ENCODE results near the gene SLC37A2. TPM values are rescaled to one million over a fixed set of nuclear protein-coding genes. Genes with fewer than 3 reads are reported as not detected.

The SLC37A2 gene
- total and polyA plus RNA-seq, 2 of the 13 experiments (the other 11 are each of a cell fraction or from before 2014, with no cell fraction given), result 4.6 to 7.1 TPM

DNA sequence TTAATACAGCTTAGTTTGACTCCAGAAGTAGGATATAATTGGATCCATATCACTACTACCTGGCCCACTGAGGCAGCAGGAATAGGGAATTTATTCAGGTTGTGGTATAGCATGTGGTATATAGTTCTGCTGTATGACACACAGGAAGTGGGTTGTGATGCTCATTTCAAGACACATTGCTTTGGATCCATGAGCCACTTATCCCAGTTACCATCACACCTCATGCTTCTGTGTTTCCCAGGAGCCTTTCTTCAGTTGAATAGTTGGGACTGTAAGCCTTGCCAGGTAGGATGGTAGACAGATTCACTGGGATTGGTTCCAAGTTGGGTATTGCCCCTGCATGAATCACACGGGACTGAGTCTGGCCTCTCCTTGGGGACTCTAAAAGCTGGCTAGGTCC lies 9.9 kb upstream of the SLC37A2 start (continued):
- TF ChIP-seq, protein P1, sequence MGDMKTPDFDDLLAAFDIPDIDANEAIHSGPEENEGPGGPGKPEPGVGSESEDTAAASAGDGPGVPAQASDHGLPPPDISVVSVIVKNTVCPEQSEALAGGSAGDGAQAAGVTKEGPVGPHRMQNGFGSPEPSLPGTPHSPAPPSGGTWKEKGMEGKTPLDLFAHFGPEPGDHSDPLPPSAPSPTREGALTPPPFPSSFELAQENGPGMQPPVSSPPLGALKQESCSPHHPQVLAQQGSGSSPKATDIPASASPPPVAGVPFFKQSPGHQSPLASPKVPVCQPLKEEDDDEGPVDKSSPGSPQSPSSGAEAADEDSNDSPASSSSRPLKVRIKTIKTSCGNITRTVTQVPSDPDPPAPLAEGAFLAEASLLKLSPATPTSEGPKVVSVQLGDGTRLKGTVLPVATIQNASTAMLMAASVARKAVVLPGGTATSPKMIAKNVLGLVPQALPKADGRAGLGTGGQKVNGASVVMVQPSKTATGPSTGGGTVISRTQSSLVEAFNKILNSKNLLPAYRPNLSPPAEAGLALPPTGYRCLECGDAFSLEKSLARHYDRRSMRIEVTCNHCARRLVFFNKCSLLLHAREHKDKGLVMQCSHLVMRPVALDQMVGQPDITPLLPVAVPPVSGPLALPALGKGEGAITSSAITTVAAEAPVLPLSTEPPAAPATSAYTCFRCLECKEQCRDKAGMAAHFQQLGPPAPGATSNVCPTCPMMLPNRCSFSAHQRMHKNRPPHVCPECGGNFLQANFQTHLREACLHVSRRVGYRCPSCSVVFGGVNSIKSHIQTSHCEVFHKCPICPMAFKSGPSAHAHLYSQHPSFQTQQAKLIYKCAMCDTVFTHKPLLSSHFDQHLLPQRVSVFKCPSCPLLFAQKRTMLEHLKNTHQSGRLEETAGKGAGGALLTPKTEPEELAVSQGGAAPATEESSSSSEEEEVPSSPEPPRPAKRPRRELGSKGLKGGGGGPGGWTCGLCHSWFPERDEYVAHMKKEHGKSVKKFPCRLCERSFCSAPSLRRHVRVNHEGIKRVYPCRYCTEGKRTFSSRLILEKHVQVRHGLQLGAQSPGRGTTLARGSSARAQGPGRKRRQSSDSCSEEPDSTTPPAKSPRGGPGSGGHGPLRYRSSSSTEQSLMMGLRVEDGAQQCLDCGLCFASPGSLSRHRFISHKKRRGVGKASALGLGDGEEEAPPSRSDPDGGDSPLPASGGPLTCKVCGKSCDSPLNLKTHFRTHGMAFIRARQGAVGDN (CRISPR knock-in tag; IDR thresholded peaks at IDR 0.05), result no peak
- TF ChIP-seq FOXP1 (IDR thresholded peaks at IDR 0.05), result no peak
- no peak for TF ChIP-seq FOXP1 (CRISPR knock-in tag; IDR thresholded peaks at IDR 0.05)
- TF ChIP-seq, protein P2, sequence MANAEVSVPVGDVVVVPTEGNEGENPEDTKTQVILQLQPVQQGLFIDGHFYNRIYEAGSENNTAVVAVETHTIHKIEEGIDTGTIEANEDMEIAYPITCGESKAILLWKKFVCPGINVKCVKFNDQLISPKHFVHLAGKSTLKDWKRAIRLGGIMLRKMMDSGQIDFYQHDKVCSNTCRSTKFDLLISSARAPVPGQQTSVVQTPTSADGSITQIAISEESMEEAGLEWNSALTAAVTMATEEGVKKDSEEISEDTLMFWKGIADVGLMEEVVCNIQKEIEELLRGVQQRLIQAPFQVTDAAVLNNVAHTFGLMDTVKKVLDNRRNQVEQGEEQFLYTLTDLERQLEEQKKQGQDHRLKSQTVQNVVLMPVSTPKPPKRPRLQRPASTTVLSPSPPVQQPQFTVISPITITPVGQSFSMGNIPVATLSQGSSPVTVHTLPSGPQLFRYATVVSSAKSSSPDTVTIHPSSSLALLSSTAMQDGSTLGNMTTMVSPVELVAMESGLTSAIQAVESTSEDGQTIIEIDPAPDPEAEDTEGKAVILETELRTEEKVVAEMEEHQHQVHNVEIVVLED (CRISPR knock-in tag; IDR thresholded peaks at IDR 0.05; ENCODE audit: borderline replicate concordance), result no peak
- no peak for TF ChIP-seq ZNF292 (CRISPR knock-in tag; IDR thresholded peaks at IDR 0.05; ENCODE audit: borderline replicate concordance, low read depth)

DNA sequence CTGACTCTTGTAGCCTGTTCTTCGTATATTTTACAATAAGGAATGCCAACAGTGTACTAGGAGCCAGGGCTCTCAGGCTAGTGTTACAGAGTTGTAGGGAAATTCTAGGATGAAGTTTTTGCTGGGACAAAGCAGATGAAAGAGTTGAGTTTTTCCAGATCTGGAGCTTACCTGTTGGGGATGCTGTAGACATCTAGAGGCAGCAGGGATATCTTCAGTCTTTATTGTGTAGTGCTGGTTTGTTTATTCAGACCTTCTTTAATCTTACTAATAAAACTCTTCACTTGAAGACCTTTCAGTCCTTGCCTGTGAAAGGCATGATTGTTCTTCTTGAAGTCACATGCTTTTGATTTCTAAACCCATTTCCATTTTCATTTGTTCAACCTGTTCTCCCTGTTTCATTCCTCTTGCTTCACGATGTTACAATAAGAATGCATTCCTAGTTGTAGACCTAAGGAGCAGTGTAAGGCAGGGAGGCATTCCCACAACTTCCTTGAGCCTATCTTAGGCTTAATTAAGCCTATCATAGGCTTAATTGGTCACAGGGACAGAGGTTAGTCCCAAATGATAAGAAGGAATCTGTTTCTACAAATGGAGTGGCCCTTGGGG lies 7.9 kb upstream of the SLC37A2 start:
- 91% methylated on average over 2 of the region's 2 CpGs for WGBS (ENCODE audit: low lambda C conversion rate)
- in situ Hi-C loops (cut with HindIII; ENCODE audit: extremely low pct_ligation_motif_present, low pct_unique_long_range_greater_than_20kb), result no loop called here
- DNase-seq (ENCODE audit: low spot score) (no peak), FAIRE-seq (no peak), ATAC-seq (no peak)
- Histone ChIP-seq H2AFZ (ENCODE audit: low read length) (no peak overlapping the region), H3K36me3 (replicated peaks in 1 of 2; ENCODE audit: control insufficient read depth in 1 of 2, insufficient read depth in 2 of 2, low read length in 2 of 2) (no peaks in the 10 kb centered on the region), H4K20me1 (ENCODE audit: insufficient read depth, low read length) (no peaks in the 10 kb centered on the region), H3K4me1 (ENCODE audit: insufficient read depth, low read length) (peaks cover 32% of the 10 kb centered on the region), H3K4me2 (ENCODE audit: low read depth, low read length) (no peak overlapping the region), H3K9me3 (ENCODE audit: low read length) (no peaks in the 10 kb centered on the region), H3K79me2 (ENCODE audit: insufficient read depth, low read length) (no peaks in the 10 kb centered on the region), H3K9ac (ENCODE audit: insufficient read depth, low read depth, low read length) (no peak overlapping the region), H3K4me3 (replicated peaks in 1 of 3; ENCODE audit: insufficient read depth in 1 of 3, low read depth in 2 of 3, low read length in 3 of 3) (no peak overlapping the region), H3K27me3 (ENCODE audit: control insufficient read depth in 1 of 2, insufficient read depth in 2 of 2, low read length in 2 of 2) (no peaks in the 10 kb centered on the region), H3K27ac (ENCODE audit: extremely low read length, insufficient read depth, low read length) (no peak overlapping the region)
- CTCF ChIA-PET (ENCODE audit: low intra/inter-chr PET ratio, low total read pairs), result no interaction called here
- intact Hi-C loops (cut with micrococcal nuclease; ENCODE audit: unreplicated experiment), result no loop called here
- no TSS peak for BruUV-seq (replicated peaks)
- POLR2A ChIA-PET, result no interaction called here
- TF ChIP-seq ZNF781 (CRISPR knock-in tag; IDR thresholded peaks at IDR 0.05; ENCODE audit: borderline replicate concordance, not compliant biosample characterization), result no peak
- TF ChIP-seq, protein P3, sequence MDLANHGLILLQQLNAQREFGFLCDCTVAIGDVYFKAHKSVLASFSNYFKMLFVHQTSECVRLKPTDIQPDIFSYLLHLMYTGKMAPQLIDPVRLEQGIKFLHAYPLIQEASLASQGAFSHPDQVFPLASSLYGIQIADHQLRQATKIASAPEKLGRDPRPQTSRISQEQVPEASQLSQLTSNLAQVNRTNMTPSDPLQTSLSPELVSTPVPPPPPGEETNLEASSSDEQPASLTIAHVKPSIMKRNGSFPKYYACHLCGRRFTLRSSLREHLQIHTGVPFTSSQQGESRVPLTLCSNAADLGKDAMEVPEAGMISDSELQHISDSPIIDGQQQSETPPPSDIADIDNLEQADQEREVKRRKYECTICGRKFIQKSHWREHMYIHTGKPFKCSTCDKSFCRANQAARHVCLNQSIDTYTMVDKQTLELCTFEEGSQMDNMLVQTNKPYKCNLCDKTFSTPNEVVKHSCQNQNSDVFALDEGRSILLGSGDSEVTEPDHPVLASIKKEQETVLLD (CRISPR knock-in tag; IDR thresholded peaks at IDR 0.05; ENCODE audit: low read depth), result no peak
- no peak for TF ChIP-seq ZNF441 (CRISPR knock-in tag; IDR thresholded peaks at IDR 0.05; ENCODE audit: borderline replicate concordance)
- TF ChIP-seq ZNF83 (CRISPR knock-in tag; IDR thresholded peaks at IDR 0.05; ENCODE audit: borderline replicate concordance), result no peak
- no peak for TF ChIP-seq HOXA7 (CRISPR knock-in tag; IDR thresholded peaks at IDR 0.05)
- no peak for TF ChIP-seq PRPF4 (IDR thresholded peaks at IDR 0.05; ENCODE audit: low read depth, low read length, poor library complexity, severe bottlenecking)
- TF ChIP-seq NR2F2 (IDR thresholded peaks at IDR 0.05; ENCODE audit: borderline replicate concordance, low read depth), result no peak
- TF ChIP-seq HNF4G (IDR thresholded peaks at IDR 0.05; ENCODE audit: borderline replicate concordance, low read depth, low read length), result no peak
- TF ChIP-seq HNF4G (CRISPR knock-in tag; IDR thresholded peaks at IDR 0.05; ENCODE audit: borderline replicate concordance, low read depth), result no peak
- no peak for TF ChIP-seq ZNF891 (CRISPR knock-in tag; IDR thresholded peaks at IDR 0.05)
- TF ChIP-seq ZNF564 (CRISPR knock-in tag; IDR thresholded peaks at IDR 0.05), result no peak
- TF ChIP-seq ZNF549 (CRISPR knock-in tag; IDR thresholded peaks at IDR 0.05), result no peak
